ENCODE measurements around the gene SLC35B2. TPM values are rescaled to one million over a fixed set of nuclear protein-coding genes. Genes with fewer than 3 reads are reported as not detected.

Gene SLC35B2
- total and polyA plus RNA-seq, 2 experiments from 2014 or later, result 74.1 to 104 TPM

DNA sequence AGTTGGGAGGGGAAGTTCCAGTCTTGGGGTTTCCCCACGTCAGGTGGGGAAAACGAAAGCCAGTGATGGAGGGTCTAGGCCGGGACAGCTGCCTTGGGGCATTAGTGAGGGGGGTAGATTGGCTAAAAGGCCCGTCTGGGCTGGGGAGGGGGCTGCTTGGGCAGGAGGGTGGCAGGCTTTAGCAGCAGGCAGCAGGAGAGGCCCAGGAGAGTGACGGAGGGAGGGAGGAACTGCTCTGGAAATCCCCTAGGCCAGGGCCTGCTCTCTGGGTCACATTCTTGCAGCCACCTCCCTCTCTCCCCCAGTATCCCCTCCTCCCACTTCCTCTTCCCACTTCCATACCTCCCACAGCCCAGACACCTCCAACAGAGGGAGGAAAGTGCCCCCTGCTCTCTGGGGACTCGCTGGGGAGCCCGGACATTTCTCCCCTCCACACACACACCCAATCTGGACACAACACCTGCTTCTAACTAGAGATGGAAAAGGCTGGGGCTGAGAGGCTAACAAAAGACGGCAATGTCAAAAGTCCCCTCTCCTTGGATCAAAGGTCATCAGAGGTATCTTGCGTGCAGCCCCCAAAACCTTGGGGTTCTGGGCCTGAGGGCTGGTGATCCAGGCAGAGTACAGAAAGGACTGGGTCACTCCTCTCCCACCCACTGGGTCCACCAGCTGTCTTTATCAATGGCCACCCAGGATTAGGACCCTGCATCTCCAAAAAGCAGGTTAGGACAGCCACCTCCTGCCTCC lies 6.2 kb upstream of the SLC35B2 start:
- H3K4me3 ChIP-seq, result peak overlapping the region; percentile 77
- peak; percentile 69 for DNase-seq (ENCODE audit: low spot score)

GRCh38 chr6:44262467-44263353 lies 5.4 kb upstream of the SLC35B2 start:
- H3K36me3 ChIP-seq (replicated peaks; ENCODE audit: insufficient read depth, low read depth), result no peaks in the 10 kb centered on the region
- H2AFZ ChIP-seq, result no peak overlapping the region
- TF ChIP-seq EZH2phosphoT487 (IDR thresholded peaks at IDR 0.05; ENCODE audit: low read depth, severe bottlenecking, unreplicated experiment), result no peak
- WGBS (ENCODE audit: low lambda C conversion rate, missing lambda C conversion rate), result 78% methylated on average over 7 of the region's 7 CpGs
- no peak for DNase-seq (ENCODE audit: low spot score)
- H3K4me2 ChIP-seq, result peak overlapping the region; percentile 98
- peaks cover 23% of the 10 kb centered on the region for H3K4me1 ChIP-seq (ENCODE audit: insufficient read depth)
- peaks cover 10% of the 10 kb centered on the region for H4K20me1 ChIP-seq (ENCODE audit: insufficient read depth, poor library complexity, severe bottlenecking)
- no peaks in the 10 kb centered on the region for H3K27me3 ChIP-seq
- H3K9me2 ChIP-seq (replicated peaks; ENCODE audit: insufficient read depth), result no peaks in the 10 kb centered on the region
- H3K9me3 ChIP-seq (ENCODE audit: low read depth), result no peaks in the 10 kb centered on the region
- H3K27ac ChIP-seq, result peak overlapping the region; percentile 34
- H3K79me2 ChIP-seq, result peaks cover 27% of the 10 kb centered on the region
- no peak overlapping the region for H3K4me3 ChIP-seq

More for the DNA sequence above, 6.2 kb upstream of the SLC35B2 start:
- Histone ChIP-seq H2AFZ (no peak overlapping the region), H4K20me1 (ENCODE audit: insufficient read depth, poor library complexity, severe bottlenecking) (peaks cover 10% of the 10 kb centered on the region), H3K4me2 (peak overlapping the region; percentile 98), H3K27me3 (peaks cover 4% of the 10 kb centered on the region), H3K79me2 (peaks cover 27% of the 10 kb centered on the region), H3K9me3 (ENCODE audit: low read depth) (no peaks in the 10 kb centered on the region), H3K9me2 (replicated peaks; ENCODE audit: insufficient read depth) (no peaks in the 10 kb centered on the region), H3K4me1 (ENCODE audit: insufficient read depth) (peaks cover 23% of the 10 kb centered on the region), H3K27ac (peak overlapping the region; percentile 93), H3K36me3 (replicated peaks; ENCODE audit: insufficient read depth, low read depth) (no peaks in the 10 kb centered on the region)
- no peak for TF ChIP-seq EZH2phosphoT487 (IDR thresholded peaks at IDR 0.05; ENCODE audit: low read depth, severe bottlenecking, unreplicated experiment)
- WGBS (ENCODE audit: low lambda C conversion rate, missing lambda C conversion rate), result 63% methylated on average over 8 of the region's 9 CpGs

DNA sequence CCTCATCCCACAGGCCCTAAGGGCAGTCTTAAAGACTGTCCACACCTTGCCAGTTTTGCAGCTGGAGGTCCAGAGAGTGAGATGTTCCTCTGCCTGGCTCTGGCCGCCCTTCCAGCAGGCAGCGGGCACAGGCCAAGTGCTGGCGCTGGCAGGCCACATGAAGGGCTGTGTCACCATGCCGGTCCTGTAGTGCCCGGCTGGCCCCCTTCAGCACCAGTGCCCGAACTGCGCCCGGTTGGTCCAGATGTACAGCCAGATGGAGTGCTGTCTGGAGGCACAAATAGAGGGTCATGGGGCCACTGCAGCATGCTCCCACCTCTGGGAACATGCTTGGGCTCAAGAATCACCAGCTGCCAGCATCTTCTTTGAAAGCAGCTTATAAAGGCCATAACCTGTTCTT lies 4.3 kb upstream of the SLC35B2 start:
- peaks cover 32% of the 10 kb centered on the region for H3K79me2 ChIP-seq
- WGBS (ENCODE audit: low lambda C conversion rate, missing lambda C conversion rate), result 98% methylated on average over 8 of the region's 8 CpGs
- TF ChIP-seq EZH2 (IDR thresholded peaks at IDR 0.05; ENCODE audit: borderline replicate concordance) (no peak), CTCF (IDR thresholded peaks at IDR 0.05; ENCODE audit: poor library complexity) (no peak), EZH2phosphoT487 (IDR thresholded peaks at IDR 0.05; ENCODE audit: low read depth, severe bottlenecking, unreplicated experiment) (no peak)
- no peaks in the 10 kb centered on the region for H3K9me3 ChIP-seq (ENCODE audit: low read depth)
- no peaks in the 10 kb centered on the region for H3K27me3 ChIP-seq
- peaks cover 10% of the 10 kb centered on the region for H4K20me1 ChIP-seq (ENCODE audit: insufficient read depth, poor library complexity, severe bottlenecking)
- no peak overlapping the region for H3K4me3 ChIP-seq
- no peak overlapping the region for H3K4me2 ChIP-seq
- H3K36me3 ChIP-seq (replicated peaks; ENCODE audit: insufficient read depth, low read depth), result no peaks in the 10 kb centered on the region
- H3K9me2 ChIP-seq (replicated peaks; ENCODE audit: insufficient read depth), result no peaks in the 10 kb centered on the region
- H3K27ac ChIP-seq, result no peak overlapping the region
- H3K4me1 ChIP-seq (ENCODE audit: insufficient read depth), result peaks cover 23% of the 10 kb centered on the region
- no peak for DNase-seq (ENCODE audit: low spot score)
- H2AFZ ChIP-seq, result no peak overlapping the region

GRCh38 chr6:44260451-44261297 lies 3.3 kb upstream of the SLC35B2 start:
- H3K4me1 ChIP-seq (ENCODE audit: insufficient read depth), result peaks cover 28% of the 10 kb centered on the region
- H3K9me3 ChIP-seq (ENCODE audit: low read depth), result no peaks in the 10 kb centered on the region
- 92% methylated on average over 6 of the region's 6 CpGs for whole genome bisulfite sequencing (ENCODE audit: low lambda C conversion rate, missing lambda C conversion rate)
- H3K4me3 ChIP-seq, result no peak overlapping the region
- H3K79me2 ChIP-seq, result peaks cover 39% of the 10 kb centered on the region
- H3K9me2 ChIP-seq (replicated peaks; ENCODE audit: insufficient read depth), result no peaks in the 10 kb centered on the region
- TF ChIP-seq CTCF (IDR thresholded peaks at IDR 0.05; ENCODE audit: poor library complexity) (no peak), EZH2 (IDR thresholded peaks at IDR 0.05; ENCODE audit: borderline replicate concordance) (no peak), EZH2phosphoT487 (IDR thresholded peaks at IDR 0.05; ENCODE audit: low read depth, severe bottlenecking, unreplicated experiment) (no peak)
- no peak for DNase-seq (ENCODE audit: low spot score)
- no peak overlapping the region for H3K4me2 ChIP-seq
- H2AFZ ChIP-seq, result no peak overlapping the region
- peaks cover 10% of the 10 kb centered on the region for H4K20me1 ChIP-seq (ENCODE audit: insufficient read depth, poor library complexity, severe bottlenecking)
- no peak overlapping the region for H3K27ac ChIP-seq
- H3K36me3 ChIP-seq (replicated peaks; ENCODE audit: insufficient read depth, low read depth), result no peaks in the 10 kb centered on the region
- no peaks in the 10 kb centered on the region for H3K27me3 ChIP-seq
